Small intestine (tissue), 7 donors: Measurements from ENCODE around the gene MRPL17. TPM values are rescaled to one million over a fixed set of nuclear protein-coding genes. Genes with fewer than 3 reads are reported as not detected.
"Not testable (repeated sequence)": the region's sequence is repeated elsewhere in the genome, so short reads cannot be mapped to it uniquely, and the experiment has no call there.

Source experiments
- DNase-seq, 2 donors: peaks; one replicate each; pipeline versions ENCODE4 v3.0.0 to v3.0.0-alpha.2; 2013
- FAIRE-seq: peaks from 2 replicates; lab custom pipeline; 2012; peaks lifted over from hg19 to GRCh38; lab: Jason Lieb, UNC
- H3K27ac ChIP-seq, 3 donors: one replicate each; pipeline ENCODE4 v1.5.1; 2013; ENCODE audit warnings: low read length in 2 of 3, mild to moderate bottlenecking in 2 of 3, control low read depth in 1 of 3, inconsistent platforms in 1 of 3, low read depth in 1 of 3, moderate library complexity in 1 of 3
- H3K27me3 ChIP-seq, 3 donors: one replicate each; pipeline ENCODE4 v1.6.1; 2013; ENCODE audit warnings: low read length in 3 of 3, inconsistent platforms in 1 of 3; ENCODE audit not compliant: control insufficient read depth in 3 of 3, insufficient read depth in 3 of 3
- H3K36me3 ChIP-seq, 3 donors: one replicate each; pipeline ENCODE4 v1.6.1; 2013; ENCODE audit warnings: low read length in 3 of 3, inconsistent platforms in 1 of 3, low read depth in 1 of 3, mild to moderate bottlenecking in 1 of 3, moderate library complexity in 1 of 3; ENCODE audit not compliant: control insufficient read depth in 3 of 3, insufficient read depth in 2 of 3
- H3K4me1 ChIP-seq, 3 donors: one replicate each; pipeline ENCODE4 v1.6.1; 2013; ENCODE audit warnings: low read length in 2 of 3, inconsistent platforms in 1 of 3, low read depth in 1 of 3, mild to moderate bottlenecking in 1 of 3, moderate library complexity in 1 of 3; ENCODE audit not compliant: control insufficient read depth in 3 of 3, insufficient read depth in 2 of 3
- H3K4me3 ChIP-seq, 3 donors: one replicate each; pipeline ENCODE4 v1.5.1; 2013; ENCODE audit warnings: low read length in 3 of 3, control low read depth in 1 of 3, inconsistent platforms in 1 of 3, low read depth in 1 of 3, mild to moderate bottlenecking in 1 of 3, moderate library complexity in 1 of 3
- H3K9me3 ChIP-seq, 2 donors: one replicate each; pipeline ENCODE4 v1.6.1; 2013; ENCODE audit warnings: low read depth in 1 of 2, low read length in 1 of 2; ENCODE audit not compliant: control insufficient read depth in 2 of 2, insufficient read depth in 1 of 2
- WGBS, 3 donors: extraction: QIAGEN DNeasy Blood & Tissue Kit; methylation state at CpG; one replicate each; pipeline ENCODE4 v1.1.7; 2013; 5-methylcytosine and 5-hydroxymethylcytosine counted together
- polyA plus RNA-seq, 4 donors: library from polyadenylated mRNA; stranded (reverse) in 3 of 4; unstranded in 1 of 4; fragments of 200-250 nt in 3 of 4; fragments of 120-200 nt in 1 of 4; gene quantifications; one replicate each; pipeline versions ENCODE4 v1.2.1 to v1.2.3, GENCODE V29; 2013
- donor health status: healthy with polysubstance abuse.
- donor health status: control.
- donor health status: control.
- donor health status: Bipolar disorder and iron deficiency.
- donor health status: healthy.

The MRPL17 gene
- polyA plus RNA-seq, 4 donors = 17.8 to 64.5 (median 34.2) TPM

GRCh38 chr11:6693342-6694228 lies 10.4 kb upstream of the MRPL17 start:
- Histone ChIP-seq H3K36me3 (no peaks in the 10 kb centered on the region), H3K27ac (peak overlapping the region in 1 of 3 donors; percentile 44), H3K27me3 (no peaks in the 10 kb centered on the region), H3K4me1 (no peaks in the 10 kb centered on the region), H3K9me3 (no peaks in the 10 kb centered on the region), H3K4me3 (no peak overlapping the region)
- 88 to 100% (median 90%) methylated on average over 1 of the region's 1 CpG for WGBS, 3 donors
- DNase-seq = no peak
- no peak for FAIRE-seq

GRCh38 chr11:6692128-6692527 lies 9.0 kb upstream of the MRPL17 start:
- no peaks in the 10 kb centered on the region for H3K9me3 ChIP-seq
- H3K27me3 ChIP-seq = no peaks in the 10 kb centered on the region
- no peaks in the 10 kb centered on the region for H3K36me3 ChIP-seq
- H3K4me1 ChIP-seq = no peaks in the 10 kb centered on the region
- H3K27ac ChIP-seq = no peak overlapping the region
- no peak overlapping the region for H3K4me3 ChIP-seq
- FAIRE-seq = no peak
- no peak for DNase-seq

GRCh38 chr11:6690431-6691132 lies 7.4 kb upstream of the MRPL17 start:
- H3K4me3 ChIP-seq, FAIRE-seq, H3K4me1 ChIP-seq, H3K27ac ChIP-seq, H3K9me3 ChIP-seq, H3K27me3 ChIP-seq, H3K36me3 ChIP-seq: not testable (repeated sequence)
- DNase-seq = peak in 1 of 2 donors; percentile 56
- WGBS, 3 donors = 70 to 82% (median 76%) methylated on average over 7 to 8 of the region's 11 CpGs

GRCh38 chr11:6687876-6688275 lies 4.7 kb upstream of the MRPL17 start:
- Histone ChIP-seq H3K9me3 (no peaks in the 10 kb centered on the region), H3K36me3 (no peaks in the 10 kb centered on the region), H3K27me3 (no peaks in the 10 kb centered on the region), H3K4me1 (no peaks in the 10 kb centered on the region), H3K4me3 (no peak overlapping the region), H3K27ac (no peak overlapping the region)
- no peak for FAIRE-seq
- DNase-seq = no peak
- WGBS, 3 donors = 52 to 69% (median 65%) methylated on average over 4 of the region's 4 CpGs

GRCh38 chr11:6686006-6686405 lies 2.9 kb upstream of the MRPL17 start:
- no peaks in the 10 kb centered on the region for H3K9me3 ChIP-seq
- peaks cover 4 to 9% (median 6%) of the 10 kb centered on the region in 3 donors for H3K4me1 ChIP-seq
- H3K27me3 ChIP-seq = no peaks in the 10 kb centered on the region
- no peak overlapping the region for H3K4me3 ChIP-seq
- no peak for FAIRE-seq
- H3K27ac ChIP-seq = no peak overlapping the region
- H3K36me3 ChIP-seq = peaks cover 0 to 7% (median 2%) of the 10 kb centered on the region in 3 donors
- DNase-seq = no peak

- not testable (repeated sequence) for FAIRE-seq, H3K9me3 ChIP-seq, H3K4me3 ChIP-seq, H3K4me1 ChIP-seq, H3K27me3 ChIP-seq, H3K27ac ChIP-seq
- WGBS, 3 donors = 88 to 91% (median 90%) methylated on average over 14 of the region's 14 CpGs
- peaks cover 0 to 12% (median 2%) of the 10 kb centered on the region in 3 donors for H3K36me3 ChIP-seq
- peak in 1 of 2 donors; percentile 13 for DNase-seq
Measured at GRCh38 chr11:6684068-6684467, 928 bp upstream of the MRPL17 start.

GRCh38 chr11:6682591-6682935 lies 577 bp downstream of the MRPL17 start:
- H3K4me3 ChIP-seq = peak overlapping the region; percentile 59 to 85 (median 74)
- no peak for DNase-seq
- FAIRE-seq = no peak
- WGBS, 3 donors = 0 to 1% (median 0%) methylated on average over 10 of the region's 10 CpGs
- H3K36me3 ChIP-seq = peaks cover 0 to 12% (median 2%) of the 10 kb centered on the region in 3 donors
- H3K9me3 ChIP-seq = no peaks in the 10 kb centered on the region
- peaks cover 4 to 9% (median 6%) of the 10 kb centered on the region in 3 donors for H3K4me1 ChIP-seq
- H3K27ac ChIP-seq = peak overlapping the region in 2 of 3 donors; percentile 85 to 86
- H3K27me3 ChIP-seq = no peaks in the 10 kb centered on the region

- H3K4me1 ChIP-seq = peaks cover 4 to 9% (median 6%) of the 10 kb centered on the region in 3 donors
- peak in 1 of 2 donors; percentile 37 for DNase-seq
- H3K27me3 ChIP-seq = no peaks in the 10 kb centered on the region
- peak overlapping the region in 1 of 3 donors; percentile 86 for H3K27ac ChIP-seq
- H3K9me3 ChIP-seq = no peaks in the 10 kb centered on the region
- H3K36me3 ChIP-seq = peaks cover 0 to 12% (median 2%) of the 10 kb centered on the region in 3 donors
- WGBS, 3 donors = 3 to 12% (median 10%) methylated on average over 5 of the region's 5 CpGs
- no peak for FAIRE-seq
- peak overlapping the region; percentile 3 to 85 (median 59) for H3K4me3 ChIP-seq
Measured at GRCh38 chr11:6681949-6682348, 1.2 kb downstream of the MRPL17 start.
